HL-60 (cell line): ENCODE data around the gene HARBI1.
"Not testable (repeated sequence)": the region's sequence is repeated elsewhere in the genome, so short reads cannot be mapped to it uniquely, and the experiment has no call there.

Experiments used
- CTCF ChIP-seq: IDR thresholded peaks from one replicate; pipeline ENCODE4 v1.5.1; 2011; ENCODE audit warnings: low read length, control low read depth, inconsistent platforms; ENCODE audit not compliant: insufficient read depth
- GABPA ChIP-seq: IDR thresholded peaks from 2 replicates; pipeline ENCODE4 v1.6.1; 2012; ENCODE audit warnings: low read depth
- POLR2AphosphoS5 ChIP-seq: IDR thresholded peaks from 2 replicates; pipeline ENCODE4 v1.6.1; 2012; ENCODE audit warnings: low read depth
- REST ChIP-seq: IDR thresholded peaks from 2 replicates; pipeline ENCODE4 v1.6.1; 2012; ENCODE audit warnings: low read depth; ENCODE audit not compliant: insufficient replicate concordance
- SPI1 ChIP-seq: IDR thresholded peaks from 2 replicates; pipeline ENCODE4 v1.6.1; 2012; ENCODE audit warnings: low read depth, mild to moderate bottlenecking, borderline replicate concordance

DNA sequence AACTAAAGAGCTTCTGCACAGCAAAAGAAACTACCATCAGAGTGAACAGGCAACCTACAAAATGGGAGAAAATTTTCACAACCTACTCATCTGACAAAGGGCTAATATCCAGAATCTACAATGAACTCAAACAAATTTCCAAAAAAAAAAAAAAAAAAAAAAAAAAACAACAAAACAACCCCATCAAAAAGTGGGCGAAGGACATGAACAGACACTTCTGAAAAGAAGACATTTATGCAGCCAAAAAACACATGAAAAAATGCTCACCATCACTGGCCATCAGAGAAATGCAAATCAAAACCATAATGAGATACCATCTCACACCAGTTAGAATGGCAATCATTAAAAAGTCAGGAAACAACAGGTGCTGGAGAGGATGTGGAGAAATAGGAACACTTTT, 33.5 kb downstream of the HARBI1 start:
- not testable (repeated sequence) for TF ChIP-seq CTCF, POLR2AphosphoS5, REST, SPI1, GABPA
